ENCODE measurements around the gene SRCIN1.

The SRCIN1 gene

DNA sequence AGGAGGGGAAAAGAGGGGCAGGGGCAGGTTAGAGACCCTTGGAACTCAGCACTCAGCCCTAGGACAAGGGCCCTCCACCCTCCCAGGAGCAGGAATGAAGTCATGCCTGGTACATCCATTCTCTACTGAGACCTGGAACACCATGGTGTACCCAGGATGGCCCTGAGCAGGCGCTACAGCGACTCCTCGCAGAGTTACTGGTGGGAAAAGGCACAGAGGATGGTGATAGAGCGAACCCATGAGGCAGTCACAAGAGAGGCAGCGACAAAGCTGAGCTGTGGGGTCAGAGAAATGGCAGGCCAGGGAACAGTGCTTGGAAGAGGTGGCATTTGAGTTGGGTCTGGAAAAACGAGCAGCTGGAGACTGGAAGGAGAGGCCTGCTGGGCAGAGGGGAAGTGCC lies 37.5 kb downstream of the SRCIN1 start:
- Histone ChIP-seq H3K9me3 (ENCODE audit: control insufficient read depth, insufficient read depth, low read length) (no peaks in the 10 kb centered on the region), H3K4me1 (ENCODE audit: control insufficient read depth, low read length) (peaks cover 7% of the 10 kb centered on the region; the same call in 1 of the 2 replicates), H3K4me2 (ENCODE audit: low read length) (no peak overlapping the region), H3K27ac (ENCODE audit: low read depth, low read length) (no peak overlapping the region), H3K27me3 (ENCODE audit: control insufficient read depth, low read length) (peaks cover 86% of the 10 kb centered on the region), H3K79me2 (ENCODE audit: control insufficient read depth, low read length) (no peaks in the 10 kb centered on the region), H3K4me3 (ENCODE audit: low read length) (no peak overlapping the region), H3K9me2 (replicated peaks; ENCODE audit: control insufficient read depth, low read length) (no peaks in the 10 kb centered on the region), H3F3A (ENCODE audit: control insufficient read depth, insufficient read depth) (no peaks in the 10 kb centered on the region), H4K20me1 (ENCODE audit: control insufficient read depth, insufficient read depth, low read depth, low read length) (no peaks in the 10 kb centered on the region), H3K36me3 (ENCODE audit: control insufficient read depth, low read length) (no peaks in the 10 kb centered on the region)
- TF ChIP-seq, protein P1, sequence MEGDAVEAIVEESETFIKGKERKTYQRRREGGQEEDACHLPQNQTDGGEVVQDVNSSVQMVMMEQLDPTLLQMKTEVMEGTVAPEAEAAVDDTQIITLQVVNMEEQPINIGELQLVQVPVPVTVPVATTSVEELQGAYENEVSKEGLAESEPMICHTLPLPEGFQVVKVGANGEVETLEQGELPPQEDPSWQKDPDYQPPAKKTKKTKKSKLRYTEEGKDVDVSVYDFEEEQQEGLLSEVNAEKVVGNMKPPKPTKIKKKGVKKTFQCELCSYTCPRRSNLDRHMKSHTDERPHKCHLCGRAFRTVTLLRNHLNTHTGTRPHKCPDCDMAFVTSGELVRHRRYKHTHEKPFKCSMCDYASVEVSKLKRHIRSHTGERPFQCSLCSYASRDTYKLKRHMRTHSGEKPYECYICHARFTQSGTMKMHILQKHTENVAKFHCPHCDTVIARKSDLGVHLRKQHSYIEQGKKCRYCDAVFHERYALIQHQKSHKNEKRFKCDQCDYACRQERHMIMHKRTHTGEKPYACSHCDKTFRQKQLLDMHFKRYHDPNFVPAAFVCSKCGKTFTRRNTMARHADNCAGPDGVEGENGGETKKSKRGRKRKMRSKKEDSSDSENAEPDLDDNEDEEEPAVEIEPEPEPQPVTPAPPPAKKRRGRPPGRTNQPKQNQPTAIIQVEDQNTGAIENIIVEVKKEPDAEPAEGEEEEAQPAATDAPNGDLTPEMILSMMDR (IDR thresholded peaks at IDR 0.05; ENCODE audit: low read depth, low read length, poor library complexity, severe bottlenecking) = no peak
- no peak for TF ChIP-seq EZH2phosphoT487 (IDR thresholded peaks at IDR 0.05; ENCODE audit: borderline replicate concordance, low read length)

DNA sequence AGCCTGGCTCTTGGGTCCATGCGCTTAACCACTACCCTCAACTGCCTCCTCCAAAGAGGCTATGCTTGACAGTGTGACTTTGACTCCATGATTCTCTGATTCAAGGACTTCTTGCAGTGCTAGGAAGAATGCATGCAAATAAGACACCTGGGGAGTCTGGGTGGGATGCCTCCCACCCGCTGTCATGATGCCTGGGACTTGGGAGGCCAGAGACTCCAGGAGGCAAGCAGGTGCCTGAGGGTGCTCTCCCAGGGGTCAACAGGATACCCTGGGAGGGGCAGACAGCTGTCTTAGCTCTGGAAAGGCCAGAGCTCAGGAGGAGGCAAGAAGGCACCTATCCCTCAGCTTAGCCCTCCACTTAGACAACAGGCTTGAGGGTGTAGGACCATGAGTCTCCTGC lies 38.4 kb downstream of the SRCIN1 start:
- H3K27me3 ChIP-seq (ENCODE audit: control insufficient read depth, low read length) = peaks cover 85% of the 10 kb centered on the region
- no peaks in the 10 kb centered on the region for H3F3A ChIP-seq (ENCODE audit: control insufficient read depth, insufficient read depth)
- H3K4me1 ChIP-seq (ENCODE audit: control insufficient read depth, low read length) = peaks cover 3% of the 10 kb centered on the region; the same call in 1 of the 2 replicates
- no peak overlapping the region for H3K4me3 ChIP-seq (ENCODE audit: low read length)
- H3K4me2 ChIP-seq (ENCODE audit: low read length) = no peak overlapping the region
- no peaks in the 10 kb centered on the region for H3K36me3 ChIP-seq (ENCODE audit: control insufficient read depth, low read length)
- no peaks in the 10 kb centered on the region for H3K9me3 ChIP-seq (ENCODE audit: control insufficient read depth, insufficient read depth, low read length)
- H3K79me2 ChIP-seq (ENCODE audit: control insufficient read depth, low read length) = no peaks in the 10 kb centered on the region
- no peaks in the 10 kb centered on the region for H3K9me2 ChIP-seq (replicated peaks; ENCODE audit: control insufficient read depth, low read length)
- H4K20me1 ChIP-seq (ENCODE audit: control insufficient read depth, insufficient read depth, low read depth, low read length) = no peaks in the 10 kb centered on the region
- TF ChIP-seq, protein P1 (IDR thresholded peaks at IDR 0.05; ENCODE audit: low read depth, low read length, poor library complexity, severe bottlenecking) = no peak
- TF ChIP-seq EZH2phosphoT487 (IDR thresholded peaks at IDR 0.05; ENCODE audit: borderline replicate concordance, low read length) = no peak
- H3K27ac ChIP-seq (ENCODE audit: low read depth, low read length) = no peak overlapping the region

DNA sequence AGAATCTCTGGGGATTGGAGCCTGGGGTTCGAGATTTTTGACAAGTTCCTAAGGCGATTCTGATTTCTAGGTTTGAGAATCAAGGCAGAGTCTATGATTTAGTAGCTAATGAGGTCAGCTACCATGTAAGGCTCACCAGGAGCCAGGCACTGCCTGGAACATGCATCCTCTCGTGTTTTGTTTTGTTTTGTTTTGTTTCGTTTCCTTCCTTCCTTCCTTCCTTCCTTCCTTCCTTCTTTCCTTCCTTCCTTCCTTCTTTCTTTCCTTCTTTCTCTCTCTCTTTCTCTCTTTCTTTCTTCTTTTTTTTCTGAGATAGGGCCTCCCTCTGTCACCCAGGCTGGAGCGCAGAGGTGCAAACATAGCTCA lies 39.1 kb downstream of the SRCIN1 start:
- H3K9me2 ChIP-seq (replicated peaks; ENCODE audit: control insufficient read depth, low read length) = no peaks in the 10 kb centered on the region
- H3K9me3 ChIP-seq (ENCODE audit: control insufficient read depth, insufficient read depth, low read length) = no peaks in the 10 kb centered on the region
- no peaks in the 10 kb centered on the region for H3K79me2 ChIP-seq (ENCODE audit: control insufficient read depth, low read length)
- H3K4me1 ChIP-seq (ENCODE audit: control insufficient read depth, low read length) = no peaks in the 10 kb centered on the region; the same call in 1 of the 2 replicates
- no peak overlapping the region for H3K27ac ChIP-seq (ENCODE audit: low read depth, low read length)
- no peak overlapping the region for H3K4me2 ChIP-seq (ENCODE audit: low read length)
- H3K4me3 ChIP-seq (ENCODE audit: low read length) = no peak overlapping the region
- H3K36me3 ChIP-seq (ENCODE audit: control insufficient read depth, low read length) = no peaks in the 10 kb centered on the region
- no peaks in the 10 kb centered on the region for H4K20me1 ChIP-seq (ENCODE audit: control insufficient read depth, insufficient read depth, low read depth, low read length)
- H3F3A ChIP-seq (ENCODE audit: control insufficient read depth, insufficient read depth) = no peaks in the 10 kb centered on the region
- peaks cover 80% of the 10 kb centered on the region for H3K27me3 ChIP-seq (ENCODE audit: control insufficient read depth, low read length)
- TF ChIP-seq, protein P1 (IDR thresholded peaks at IDR 0.05; ENCODE audit: low read depth, low read length, poor library complexity, severe bottlenecking) = no peak
- TF ChIP-seq EZH2phosphoT487 (IDR thresholded peaks at IDR 0.05; ENCODE audit: borderline replicate concordance, low read length) = no peak

Measured in DOHH2 (cell line).